ES-I3 (cell line): ENCODE data around the gene SYTL1.

Experiments used
- H3K36me3 ChIP-seq: 2 replicates; pipeline ENCODE4 v1.6.1; 2013; ENCODE audit warnings: mild to moderate bottlenecking, low read length, control low read depth, moderate library complexity; ENCODE audit not compliant: insufficient read depth
- H3K4me1 ChIP-seq: 2 replicates; pipeline ENCODE4 v1.6.1; 2013; ENCODE audit warnings: mild to moderate bottlenecking, control low read depth, low read length; ENCODE audit not compliant: insufficient read depth
- H3K9ac ChIP-seq: 2 replicates; pipeline ENCODE4 v1.6.1; 2013; ENCODE audit warnings: low read depth, mild to moderate bottlenecking, low read length, moderate library complexity
- H3K9me3 ChIP-seq: 2 replicates; pipeline ENCODE4 v1.6.1; 2013; ENCODE audit warnings: mild to moderate bottlenecking, low read length, moderate library complexity; ENCODE audit not compliant: control insufficient read depth, insufficient read depth

Gene SYTL1

GRCh38 chr1:27331922-27332321, 9.9 kb upstream of the SYTL1 start:
- no peaks in the 10 kb centered on the region; the same call in 1 of the 2 replicates for H3K36me3 ChIP-seq

GRCh38 chr1:27332536-27333281, 9.1 kb upstream of the SYTL1 start:
- Histone ChIP-seq H3K4me1 (no peaks in the 10 kb centered on the region), H3K9me3 (no peaks in the 10 kb centered on the region), H3K36me3 (no peaks in the 10 kb centered on the region; the same call in 1 of the 2 replicates), H3K9ac (no peak overlapping the region)

More at GRCh38 chr1:27331922-27332321, 9.9 kb upstream of the SYTL1 start:
- Histone ChIP-seq H3K9ac (no peak overlapping the region), H3K4me1 (no peaks in the 10 kb centered on the region), H3K9me3 (no peaks in the 10 kb centered on the region)

- Histone ChIP-seq H3K9ac (no peak overlapping the region), H3K36me3 (no peaks in the 10 kb centered on the region; the same call in 1 of the 2 replicates), H3K4me1 (peaks cover 3% of the 10 kb centered on the region; the same call in 1 of the 2 replicates), H3K9me3 (no peaks in the 10 kb centered on the region)
Observed at GRCh38 chr1:27333717-27334279, 8.0 kb upstream of the SYTL1 start.

GRCh38 chr1:27335506-27336422, 6.1 kb upstream of the SYTL1 start:
- no peak overlapping the region for H3K9ac ChIP-seq
- H3K4me1 ChIP-seq: peaks cover 12% of the 10 kb centered on the region; the same call in 1 of the 2 replicates
- H3K36me3 ChIP-seq: no peaks in the 10 kb centered on the region; the same call in 1 of the 2 replicates

GRCh38 chr1:27336756-27337155, 5.1 kb upstream of the SYTL1 start:
- Histone ChIP-seq H3K4me1 (peaks cover 17% of the 10 kb centered on the region; the same call in 1 of the 2 replicates), H3K36me3 (no peaks in the 10 kb centered on the region; the same call in 1 of the 2 replicates), H3K9me3 (no peaks in the 10 kb centered on the region), H3K9ac (no peak overlapping the region)

More at GRCh38 chr1:27335506-27336422, 6.1 kb upstream of the SYTL1 start:
- no peaks in the 10 kb centered on the region for H3K9me3 ChIP-seq

- Histone ChIP-seq H3K4me1 (peaks cover 31% of the 10 kb centered on the region; the same call in 1 of the 2 replicates), H3K9me3 (no peaks in the 10 kb centered on the region), H3K36me3 (no peaks in the 10 kb centered on the region; the same call in 1 of the 2 replicates), H3K9ac (no peak overlapping the region)
Observed at GRCh38 chr1:27338751-27339150, 3.1 kb upstream of the SYTL1 start.

GRCh38 chr1:27339213-27339612, 2.6 kb upstream of the SYTL1 start:
- no peak overlapping the region for H3K9ac ChIP-seq
- no peaks in the 10 kb centered on the region; the same call in 1 of the 2 replicates for H3K36me3 ChIP-seq
- H3K4me1 ChIP-seq: peaks cover 31% of the 10 kb centered on the region; the same call in 1 of the 2 replicates
- no peaks in the 10 kb centered on the region for H3K9me3 ChIP-seq

GRCh38 chr1:27342391-27342777, 562 bp downstream of the SYTL1 start:
- H3K36me3 ChIP-seq: no peaks in the 10 kb centered on the region
- no peaks in the 10 kb centered on the region for H3K9me3 ChIP-seq
- peak overlapping the region; percentile 41; the same call in 1 of the 2 replicates for H3K9ac ChIP-seq
- peaks cover 35% of the 10 kb centered on the region; the same call in 1 of the 2 replicates for H3K4me1 ChIP-seq

- H3K9ac ChIP-seq: peak overlapping the region; percentile 41; the same call in 1 of the 2 replicates
- peaks cover 41% of the 10 kb centered on the region; the same call in 1 of the 2 replicates for H3K4me1 ChIP-seq
- H3K9me3 ChIP-seq: no peaks in the 10 kb centered on the region
- no peaks in the 10 kb centered on the region for H3K36me3 ChIP-seq
Observed at GRCh38 chr1:27342778-27343638, 1.2 kb downstream of the SYTL1 start.

- Histone ChIP-seq H3K36me3 (no peaks in the 10 kb centered on the region), H3K9ac (no peak overlapping the region; the same call in 1 of the 2 replicates), H3K4me1 (peaks cover 41% of the 10 kb centered on the region; the same call in 1 of the 2 replicates), H3K9me3 (no peaks in the 10 kb centered on the region)
Observed at GRCh38 chr1:27343639-27344025, 1.8 kb downstream of the SYTL1 start.

- H3K9ac ChIP-seq: no peak overlapping the region
- H3K9me3 ChIP-seq: no peaks in the 10 kb centered on the region
- H3K36me3 ChIP-seq: no peaks in the 10 kb centered on the region
- H3K4me1 ChIP-seq: peaks cover 30% of the 10 kb centered on the region; the same call in 1 of the 2 replicates
Observed at GRCh38 chr1:27345272-27345671, 3.5 kb downstream of the SYTL1 start.

- H3K9me3 ChIP-seq: no peaks in the 10 kb centered on the region
- no peak overlapping the region for H3K9ac ChIP-seq
- no peaks in the 10 kb centered on the region for H3K36me3 ChIP-seq
- peaks cover 27% of the 10 kb centered on the region; the same call in 1 of the 2 replicates for H3K4me1 ChIP-seq
Observed at GRCh38 chr1:27346357-27346756, 4.5 kb downstream of the SYTL1 start.

- H3K4me1 ChIP-seq: peaks cover 24% of the 10 kb centered on the region; the same call in 1 of the 2 replicates
- no peak overlapping the region for H3K9ac ChIP-seq
- no peaks in the 10 kb centered on the region for H3K36me3 ChIP-seq
- no peaks in the 10 kb centered on the region for H3K9me3 ChIP-seq
Observed at GRCh38 chr1:27346991-27347624, 5.3 kb downstream of the SYTL1 start.
